NCI-H1436 (cell line): Measurements from ENCODE around the gene KIF4B.
"Not testable (repeated sequence)": the region's sequence is repeated elsewhere in the genome, so short reads cannot be mapped to it uniquely, and the experiment has no call there.

ENCODE experiments used
- DNase-seq: peaks from one replicate; lab custom pipeline; 2025; lab: John Stamatoyannopoulos, UW

Gene KIF4B, protein sequence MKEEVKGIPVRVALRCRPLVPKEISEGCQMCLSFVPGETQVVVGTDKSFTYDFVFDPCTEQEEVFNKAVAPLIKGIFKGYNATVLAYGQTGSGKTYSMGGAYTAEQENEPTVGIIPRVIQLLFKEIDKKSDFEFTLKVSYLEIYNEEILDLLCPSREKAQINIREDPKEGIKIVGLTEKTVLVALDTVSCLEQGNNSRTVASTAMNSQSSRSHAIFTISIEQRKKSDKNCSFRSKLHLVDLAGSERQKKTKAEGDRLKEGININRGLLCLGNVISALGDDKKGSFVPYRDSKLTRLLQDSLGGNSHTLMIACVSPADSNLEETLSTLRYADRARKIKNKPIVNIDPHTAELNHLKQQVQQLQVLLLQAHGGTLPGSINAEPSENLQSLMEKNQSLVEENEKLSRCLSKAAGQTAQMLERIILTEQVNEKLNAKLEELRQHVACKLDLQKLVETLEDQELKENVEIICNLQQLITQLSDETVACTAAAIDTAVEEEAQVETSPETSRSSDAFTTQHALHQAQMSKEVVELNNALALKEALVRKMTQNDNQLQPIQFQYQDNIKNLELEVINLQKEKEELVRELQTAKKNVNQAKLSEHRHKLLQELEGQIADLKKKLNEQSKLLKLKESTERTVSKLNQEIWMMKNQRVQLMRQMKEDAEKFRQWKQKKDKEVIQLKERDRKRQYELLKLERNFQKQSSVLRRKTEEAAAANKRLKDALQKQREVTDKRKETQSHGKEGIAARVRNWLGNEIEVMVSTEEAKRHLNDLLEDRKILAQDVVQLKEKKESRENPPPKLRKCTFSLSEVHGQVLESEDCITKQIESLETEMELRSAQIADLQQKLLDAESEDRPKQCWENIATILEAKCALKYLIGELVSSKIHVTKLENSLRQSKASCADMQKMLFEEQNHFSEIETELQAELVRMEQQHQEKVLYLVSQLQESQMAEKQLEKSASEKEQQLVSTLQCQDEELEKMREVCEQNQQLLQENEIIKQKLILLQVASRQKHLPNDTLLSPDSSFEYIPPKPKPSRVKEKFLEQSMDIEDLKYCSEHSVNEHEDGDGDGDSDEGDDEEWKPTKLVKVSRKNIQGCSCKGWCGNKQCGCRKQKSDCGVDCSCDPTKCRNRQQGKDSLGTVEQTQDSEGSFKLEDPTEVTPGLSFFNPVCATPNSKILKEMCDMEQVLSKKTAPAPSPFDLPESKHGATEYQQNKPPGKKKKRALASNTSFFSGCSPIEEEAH

GRCh38 chr5:155013526-155013925, at the start of gene KIF4B:
Gene KIF4B, plus strand, starts transcription at chr5:155013755. Its CDS starts 105 bp downstream, at chr5:155013860.
- DNase-seq, result no peak

DNA sequence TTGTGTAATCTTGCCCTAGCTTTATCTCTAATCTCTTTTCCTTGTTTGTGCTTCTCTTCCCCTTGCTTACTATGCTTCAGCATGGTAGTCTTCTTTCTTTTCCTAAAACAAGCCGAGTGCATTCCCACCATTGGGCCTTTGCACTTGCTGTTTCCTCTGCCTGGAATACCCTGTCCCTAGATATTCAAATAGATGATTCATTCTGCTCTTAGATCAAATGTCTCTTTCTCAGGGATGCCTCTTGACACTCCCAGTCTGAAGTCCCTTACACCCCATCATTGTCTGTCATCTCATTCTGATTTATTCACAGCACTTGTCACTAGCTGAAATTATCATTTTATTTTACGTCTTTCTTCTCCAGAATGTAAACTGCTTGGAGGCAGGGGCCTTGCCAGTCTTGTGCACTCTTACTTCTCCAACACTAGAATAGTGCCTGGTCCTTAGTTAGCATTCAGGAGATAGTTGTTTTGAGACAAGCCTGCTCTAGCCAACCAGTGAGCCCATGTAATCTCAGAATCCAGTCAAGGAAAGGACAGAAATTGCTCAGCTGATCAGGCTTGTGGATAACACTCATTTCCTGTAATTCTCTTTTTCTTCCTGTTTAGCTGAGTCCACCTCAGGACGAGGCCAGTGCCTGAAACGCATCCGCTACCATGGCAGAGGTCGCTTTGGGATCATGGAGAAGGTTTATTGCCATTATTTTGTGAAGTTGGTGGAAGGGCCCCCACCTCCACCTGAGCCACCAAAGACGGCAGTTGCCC, 47.3 kb upstream of the KIF4B start:
- no peak for DNase-seq

DNA sequence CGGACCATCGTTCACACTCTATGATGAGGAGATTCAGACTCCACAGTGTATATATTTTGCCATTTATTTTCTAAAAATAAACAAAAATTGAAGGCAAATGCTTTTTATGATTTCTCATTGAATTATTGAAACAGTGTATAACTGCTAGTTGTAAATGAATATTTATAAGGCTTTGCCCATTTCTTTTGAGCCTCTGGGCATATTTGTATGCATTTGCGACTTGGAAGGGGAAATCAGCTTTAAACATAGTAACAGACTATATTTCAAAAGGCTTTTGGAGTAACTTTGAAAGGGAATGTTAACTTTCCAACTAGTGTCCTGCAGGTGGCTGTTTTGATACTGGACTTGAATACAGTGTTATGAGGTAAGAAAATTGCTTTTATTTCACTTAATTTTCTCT, 46.7 kb upstream of the KIF4B start:
- DNase-seq, result no peak

DNA sequence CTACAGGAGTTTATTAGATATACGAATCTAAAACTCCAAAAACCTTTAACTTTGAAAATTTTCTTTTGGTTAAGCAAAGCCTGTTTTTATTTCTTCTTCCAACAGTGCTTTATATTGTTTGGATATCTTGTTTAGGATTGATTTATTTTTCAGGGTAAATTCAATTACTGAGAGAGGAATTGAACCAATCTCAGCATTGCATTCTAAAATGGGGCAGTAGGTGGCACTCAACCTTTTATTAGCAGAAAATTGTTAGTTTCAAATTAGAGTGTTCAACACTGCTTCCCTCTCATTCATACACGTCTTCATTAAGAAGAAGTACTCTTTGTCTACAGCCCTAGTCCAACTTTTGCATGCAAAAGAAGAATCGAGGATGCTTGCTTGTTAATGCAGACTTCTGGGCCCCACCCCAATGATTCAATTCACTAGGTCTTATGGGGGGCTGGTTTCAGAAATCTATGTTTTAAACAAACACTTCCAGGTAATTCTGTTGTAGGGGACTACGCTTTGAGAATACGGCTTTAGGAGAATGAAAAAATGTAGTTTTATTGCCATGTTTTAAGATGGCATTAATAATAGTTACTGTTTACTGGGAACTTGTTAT, 46.0 kb upstream of the KIF4B start:
- no peak for DNase-seq

DNA sequence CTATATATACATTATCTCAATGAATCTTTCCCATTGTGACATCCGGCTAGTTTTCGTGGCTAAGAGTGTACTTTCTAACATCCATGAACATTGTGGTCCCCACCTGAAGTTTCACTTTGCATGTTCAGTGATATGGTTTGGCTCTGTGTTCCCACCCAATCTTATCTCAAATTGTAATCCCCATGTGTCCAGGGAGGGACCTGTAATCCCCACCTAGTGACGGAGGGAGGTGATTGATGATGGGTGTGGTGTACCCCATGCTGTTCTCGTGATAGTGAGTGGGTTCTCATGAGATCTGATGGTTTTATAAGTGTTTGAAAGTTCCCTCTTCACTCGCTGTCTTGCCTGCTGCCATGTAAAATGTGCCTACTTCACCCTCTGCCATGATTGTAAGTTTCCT, 44.6 kb upstream of the KIF4B start:
- no peak for DNase-seq

- DNase-seq, result no peak
Observed at GRCh38 chr5:154970759-154971158, 42.8 kb upstream of the KIF4B start.

GRCh38 chr5:154971501-154971900, 42.1 kb upstream of the KIF4B start:
- DNase-seq, result no peak

GRCh38 chr5:154972476-154973080, 41.0 kb upstream of the KIF4B start:
- DNase-seq, result peak; percentile 21

GRCh38 chr5:154976082-154976481, 37.5 kb upstream of the KIF4B start:
- not testable (repeated sequence) for DNase-seq

DNA sequence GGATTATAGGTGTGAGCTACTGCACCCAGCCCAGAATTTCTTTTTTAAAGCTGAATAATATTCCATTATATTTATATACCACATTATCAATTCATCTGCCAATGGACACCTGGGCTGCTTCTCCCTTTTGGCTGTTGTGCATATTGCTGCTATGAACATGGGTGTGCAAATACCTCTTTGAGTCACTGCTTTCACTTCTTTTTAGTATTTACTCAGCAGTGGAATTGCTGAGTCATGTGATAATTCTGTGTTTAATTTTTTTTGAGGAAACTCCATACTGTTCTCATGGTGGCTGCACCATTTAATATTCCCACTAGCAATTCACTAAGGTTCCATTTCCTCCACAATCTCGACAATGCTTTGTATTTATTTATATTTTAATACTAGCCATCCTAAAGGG, 36.1 kb upstream of the KIF4B start:
- DNase-seq, result no peak

DNA sequence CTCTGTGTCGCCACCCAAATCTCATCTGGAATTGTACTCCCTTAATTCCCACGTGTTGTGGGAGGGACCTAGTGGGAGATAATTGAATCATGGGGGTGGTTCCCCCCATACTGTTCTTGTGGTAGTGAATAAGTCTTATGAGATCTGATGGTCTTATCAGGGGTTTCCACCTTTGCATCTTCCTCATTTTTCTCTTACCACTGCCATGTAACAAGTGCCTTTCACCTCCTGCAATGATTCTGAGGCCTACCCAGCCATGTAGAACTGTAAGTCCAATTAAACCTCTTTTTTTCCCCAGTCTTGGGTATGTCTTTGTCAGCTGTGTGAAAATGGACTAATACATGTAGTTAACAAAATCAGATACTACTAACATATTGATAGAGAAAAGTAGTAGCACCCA, 35.3 kb upstream of the KIF4B start:
- not testable (repeated sequence) for DNase-seq

DNA sequence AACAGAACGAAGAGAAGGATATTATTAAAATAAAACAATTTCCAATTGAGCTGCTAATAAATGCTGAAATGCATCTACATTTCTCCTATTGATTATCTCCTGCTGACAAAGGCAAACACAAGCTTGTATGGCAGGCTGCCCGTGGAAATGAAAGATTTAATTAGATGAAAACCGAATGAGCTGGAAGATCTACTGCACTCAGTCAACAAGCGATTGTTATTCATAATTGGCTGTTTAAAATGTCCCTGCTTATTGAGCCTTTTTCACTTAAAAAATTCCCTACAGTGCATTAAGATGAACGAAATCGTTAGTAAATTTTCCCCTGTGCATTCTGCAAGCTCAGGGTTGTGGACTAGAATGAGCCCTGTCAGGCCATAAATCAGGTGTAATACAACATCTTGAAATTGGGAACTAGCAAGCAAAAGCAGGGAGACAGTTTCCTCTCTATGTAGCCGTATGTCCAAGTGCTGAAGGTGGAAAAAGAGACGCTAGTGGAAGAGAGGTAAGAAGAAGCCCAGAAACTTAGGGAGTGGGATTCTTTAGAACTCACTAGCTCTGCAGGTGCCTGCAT, 28.5 kb upstream of the KIF4B start:
- DNase-seq, result peak; percentile 67

GRCh38 chr5:154986151-154986550, 27.4 kb upstream of the KIF4B start:
- no peak for DNase-seq

DNA sequence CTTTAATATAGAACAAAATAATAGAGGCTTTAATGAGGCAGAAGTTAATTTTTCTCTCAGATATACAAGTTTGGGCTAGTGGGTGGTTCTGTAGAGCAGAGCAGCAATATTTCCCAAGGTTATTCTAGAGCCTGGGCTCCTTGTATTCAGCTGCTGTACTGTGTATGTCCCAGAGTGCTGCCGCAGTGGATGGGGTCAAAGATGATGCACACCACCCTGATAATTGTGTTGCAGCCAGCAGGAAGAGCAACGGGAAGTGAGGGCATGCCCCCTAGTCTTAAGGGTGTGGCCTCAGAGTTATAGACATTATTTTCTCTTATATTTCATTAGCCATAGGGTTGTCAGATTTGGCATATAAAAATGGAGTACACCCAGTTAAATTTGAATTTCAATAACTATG, 23.9 kb upstream of the KIF4B start:
- no peak for DNase-seq

DNA sequence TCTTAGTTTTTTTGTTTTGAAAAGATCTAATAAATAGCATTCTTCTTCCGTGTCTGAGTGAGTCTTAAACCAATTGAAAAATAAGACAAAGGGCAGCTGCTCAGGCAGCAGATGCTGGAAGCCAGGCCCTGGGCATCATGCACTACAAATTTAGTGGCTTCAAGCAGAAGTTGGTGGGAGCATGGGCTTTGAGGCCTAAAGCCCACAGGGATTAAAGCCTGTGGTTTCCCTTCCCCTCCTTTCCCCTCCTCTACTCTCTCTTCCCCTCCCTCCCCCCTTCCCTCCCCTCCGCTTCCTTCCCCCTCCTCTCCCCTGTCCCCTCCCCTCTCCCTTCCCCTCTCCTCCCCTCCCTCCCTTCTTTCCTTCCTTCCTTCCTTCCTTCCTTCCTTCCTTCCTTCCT, 20.1 kb upstream of the KIF4B start:
- DNase-seq, result no peak

- DNase-seq, result no peak
Observed at GRCh38 chr5:154995679-154996078, 17.9 kb upstream of the KIF4B start.

GRCh38 chr5:154997746-154998145, 15.8 kb upstream of the KIF4B start:
- no peak for DNase-seq

DNA sequence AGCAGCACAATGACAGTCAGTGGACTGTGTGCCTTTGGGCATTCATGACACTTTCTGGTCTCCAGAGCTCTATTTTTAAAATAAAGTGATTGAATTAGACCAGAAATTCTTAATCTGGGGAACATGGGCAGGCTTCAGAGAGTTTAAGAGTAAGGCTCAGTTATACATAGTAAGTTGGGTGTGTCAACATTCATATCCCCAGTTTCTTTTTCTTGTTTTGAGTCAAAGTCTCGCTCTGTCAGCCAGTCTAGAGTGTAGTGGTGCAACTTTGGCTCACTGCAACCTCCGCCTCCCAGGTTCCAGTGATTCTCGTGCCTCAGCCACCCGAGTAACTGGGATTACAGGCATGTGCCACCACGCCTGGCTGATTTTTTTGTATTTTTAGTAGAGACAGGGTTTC, 13.7 kb upstream of the KIF4B start:
- no peak for DNase-seq

DNA sequence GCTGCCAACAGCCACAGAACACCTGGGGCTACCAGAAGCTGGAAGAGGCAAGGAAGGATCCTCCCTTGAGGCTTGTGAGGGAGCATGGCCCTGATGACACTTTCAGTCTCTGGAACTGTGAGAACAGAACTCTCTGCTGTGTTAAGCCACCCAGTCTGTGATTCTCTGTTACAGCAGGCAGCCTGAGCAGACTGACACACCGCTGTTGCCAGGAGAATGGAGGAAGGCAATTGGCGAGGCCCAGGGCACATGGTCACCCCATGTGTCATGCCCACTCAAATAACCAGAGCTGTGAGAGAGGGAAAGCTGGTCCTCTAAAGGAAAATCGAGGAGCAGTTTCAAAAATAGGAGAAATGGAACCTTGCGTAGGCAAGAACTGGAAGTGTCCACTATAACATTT, 12.0 kb upstream of the KIF4B start:
- DNase-seq, result no peak

GRCh38 chr5:155002722-155003121, 10.8 kb upstream of the KIF4B start:
- not testable (repeated sequence) for DNase-seq
